ENCODE data around the gene HERC5.
"Not testable (repeated sequence)": the region's sequence is repeated elsewhere in the genome, so short reads cannot be mapped to it uniquely, and the experiment has no call there.

HERC5 gene

DNA sequence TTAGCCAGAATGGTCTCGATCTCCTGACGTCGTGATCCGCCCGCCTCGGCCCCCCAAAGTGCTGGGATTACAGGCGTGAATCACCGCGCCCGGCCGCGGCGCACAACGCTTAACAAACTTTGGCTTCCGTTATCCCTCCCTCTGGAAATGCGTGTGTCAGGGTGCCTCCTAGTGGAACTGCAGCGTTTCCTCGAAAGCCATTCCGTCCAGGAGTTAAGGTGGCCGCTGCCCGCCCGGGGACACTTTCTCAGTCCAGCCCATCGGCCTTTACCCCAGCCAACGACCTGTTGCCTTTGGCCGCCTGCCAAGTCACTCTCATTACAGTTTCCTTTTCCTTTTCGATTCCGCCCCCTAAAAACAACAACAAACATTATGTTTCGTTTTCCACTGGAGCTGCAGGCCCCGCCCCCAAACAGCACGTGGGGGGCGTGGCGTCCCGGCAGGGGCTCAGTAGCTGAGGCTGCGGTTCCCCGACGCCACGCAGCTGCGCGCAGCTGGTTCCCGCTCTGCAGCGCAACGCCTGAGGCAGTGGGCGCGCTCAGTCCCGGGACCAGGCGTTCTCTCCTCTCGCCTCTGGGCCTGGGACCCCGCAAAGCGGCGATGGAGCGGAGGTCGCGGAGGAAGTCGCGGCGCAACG, at the start of gene HERC5:
Gene HERC5, plus strand, starts transcription at position 450 of the 637 bp plus-strand sequence. Its CDS starts 151 bp downstream, at position 601.
- peak; percentile 89 for DNase-seq

DNA sequence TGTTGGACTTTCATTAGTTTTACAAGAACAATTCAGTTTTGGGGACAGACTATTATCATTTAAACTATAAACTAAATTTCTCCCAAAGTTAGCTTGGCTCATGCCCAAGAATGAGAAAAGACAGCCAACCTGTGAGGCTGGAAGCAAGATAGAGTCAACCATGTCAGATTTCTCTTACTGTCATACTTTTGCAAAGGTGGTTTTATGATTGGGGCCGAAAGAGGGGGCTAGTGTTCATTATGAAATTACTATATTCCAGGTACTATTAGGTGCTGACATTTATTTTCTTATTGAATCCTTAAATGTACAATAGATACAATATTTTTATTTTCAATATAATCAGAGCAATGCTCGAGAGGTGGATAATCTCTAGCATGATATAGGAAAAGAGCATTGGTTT, 47.7 kb upstream of the HERC5 start:
- no peak for DNase-seq

DNA sequence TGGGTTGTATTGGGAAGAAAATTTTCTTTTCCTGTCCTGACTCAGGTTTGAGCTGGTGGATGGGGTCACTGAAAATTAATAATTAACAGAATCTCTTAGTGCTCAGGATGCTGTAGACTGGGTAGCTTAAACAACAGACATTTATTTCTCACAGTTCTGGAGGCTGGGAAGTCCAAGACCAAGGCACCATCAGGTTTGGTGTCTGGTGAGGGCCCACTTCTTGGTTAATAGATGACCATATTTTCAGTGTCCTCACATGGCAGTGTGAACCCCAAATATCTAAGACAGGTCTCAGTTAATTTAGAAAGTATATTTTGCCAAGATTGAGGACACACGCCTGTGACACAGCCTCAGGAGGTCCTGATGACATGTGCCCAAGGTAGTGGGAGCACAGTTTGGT, 47.1 kb upstream of the HERC5 start:
- no peak for DNase-seq

DNA sequence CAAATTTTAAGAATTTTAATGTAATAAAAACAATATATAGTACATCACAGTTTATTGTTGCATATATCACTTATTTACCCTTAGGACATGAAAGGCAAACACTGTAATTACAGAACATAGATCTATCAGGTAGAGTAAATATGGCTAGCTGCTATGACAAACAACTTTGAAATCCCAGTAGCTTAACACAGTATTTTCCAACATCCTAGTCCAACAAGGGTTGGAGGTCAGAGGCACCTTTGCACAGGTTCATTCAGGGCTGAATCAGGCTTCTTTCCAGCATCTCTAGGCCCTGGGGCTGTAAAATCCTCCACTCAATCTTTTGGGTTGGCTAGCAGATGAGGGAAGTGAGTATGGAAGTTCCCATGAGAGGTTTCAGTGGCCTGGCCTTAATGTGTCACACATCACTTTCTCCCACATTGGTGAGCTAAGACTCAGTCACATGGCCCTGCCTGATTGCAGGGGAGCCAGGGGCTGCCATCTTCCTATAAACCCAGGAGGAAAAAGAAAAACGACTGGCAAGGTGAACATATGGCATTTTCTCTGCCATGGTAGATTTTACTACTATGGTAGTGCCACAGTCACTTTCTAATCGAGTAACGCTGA, 45.3 kb upstream of the HERC5 start:
- DNase-seq = peak; percentile 8

DNA sequence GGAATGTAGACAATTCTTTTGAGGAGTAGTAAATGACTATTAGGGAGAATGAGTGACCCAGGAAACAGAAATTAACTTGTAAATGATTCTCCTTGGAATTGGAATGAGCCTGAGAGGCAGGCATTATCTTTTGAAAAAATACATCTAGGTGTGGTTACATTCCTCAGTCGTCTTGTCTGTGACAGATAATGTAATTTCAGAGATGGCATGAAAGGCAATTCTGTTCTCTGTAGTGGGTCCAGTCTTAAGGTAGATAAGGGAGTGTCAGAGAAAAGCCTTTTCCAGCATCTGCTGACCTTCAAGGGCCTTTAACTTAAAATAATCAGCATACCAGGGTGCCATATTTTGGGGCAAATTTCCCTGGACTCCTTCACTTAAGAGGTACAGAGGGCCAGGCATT, 43.1 kb upstream of the HERC5 start:
- no peak for DNase-seq

DNA sequence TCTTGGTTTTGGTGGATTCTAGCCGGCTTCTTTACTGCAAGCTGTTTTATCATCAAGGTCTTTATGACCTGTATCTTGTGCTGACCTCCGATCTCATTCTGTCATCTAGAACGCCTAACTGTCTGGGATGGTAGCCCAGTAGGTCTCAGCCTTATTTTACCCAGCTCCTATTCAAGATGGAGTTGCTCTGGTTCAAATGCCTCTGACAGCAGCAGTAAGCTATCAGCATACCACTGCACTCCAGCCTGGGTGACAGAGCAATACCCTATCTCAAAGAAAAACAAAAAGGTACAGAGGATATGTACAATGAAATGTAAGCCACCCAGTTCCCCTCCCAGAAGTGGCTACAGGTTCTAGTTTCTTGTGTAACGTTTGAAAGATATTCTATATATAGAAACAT, 42.2 kb upstream of the HERC5 start:
- DNase-seq = no peak

DNA sequence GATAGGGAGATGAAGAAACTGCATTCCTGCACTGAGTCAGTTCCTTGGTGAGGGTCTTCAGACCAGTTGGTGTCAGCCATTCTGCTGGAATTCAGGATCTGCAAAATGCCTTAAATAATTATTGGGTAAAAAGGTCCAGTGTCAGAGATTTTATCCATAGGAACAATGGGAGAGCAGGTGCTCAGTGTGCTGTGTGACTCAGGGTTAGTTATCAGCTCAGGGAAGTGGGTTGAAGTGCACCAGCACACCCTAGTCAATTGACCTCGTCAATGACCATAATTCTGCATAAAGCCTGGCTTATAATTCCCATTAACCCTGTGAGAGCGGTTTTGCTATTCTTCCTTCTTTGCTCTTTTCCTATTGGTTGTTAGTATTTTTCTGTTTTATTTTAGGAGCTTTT, 40.9 kb upstream of the HERC5 start:
- no peak for DNase-seq

DNA sequence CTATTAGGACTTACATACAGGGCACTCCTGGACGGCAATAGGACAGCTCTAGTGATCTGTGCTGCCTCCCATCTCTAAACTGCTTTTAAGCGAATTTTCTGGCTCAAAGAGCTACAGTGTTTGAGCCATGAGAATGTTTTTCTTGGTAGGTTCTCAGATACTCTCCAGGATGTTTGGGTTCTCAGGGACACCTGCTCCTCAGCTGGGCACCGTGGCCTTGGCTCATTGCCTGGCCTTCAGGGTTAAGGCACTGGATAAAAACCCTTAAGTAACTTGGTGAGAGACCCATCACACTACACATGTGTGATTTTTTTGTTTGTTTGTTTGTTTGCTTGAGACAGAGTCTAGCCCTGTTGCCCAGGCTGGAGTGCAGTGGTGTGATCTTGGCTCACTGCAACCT, 38.5 kb upstream of the HERC5 start:
- DNase-seq = no peak

DNA sequence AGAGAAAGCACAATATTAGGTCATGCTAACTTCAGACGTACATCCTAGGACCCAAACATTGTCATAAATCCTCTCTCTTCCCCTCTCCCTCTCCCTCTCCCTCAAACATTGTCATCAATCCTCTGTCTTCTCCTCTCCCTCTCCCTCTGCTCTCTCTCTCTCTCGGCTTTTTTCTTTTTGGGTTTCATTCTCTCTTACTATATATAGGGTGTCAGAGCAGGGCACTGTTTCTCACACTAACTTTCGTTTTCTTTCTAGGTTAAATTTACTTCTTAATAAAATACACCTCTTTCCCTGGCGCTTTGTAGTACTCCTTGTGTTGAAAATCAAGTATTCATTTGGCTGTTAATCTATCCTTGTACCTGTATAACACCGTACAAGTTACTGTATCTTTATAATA, 37.0 kb upstream of the HERC5 start:
- no peak for DNase-seq

DNA sequence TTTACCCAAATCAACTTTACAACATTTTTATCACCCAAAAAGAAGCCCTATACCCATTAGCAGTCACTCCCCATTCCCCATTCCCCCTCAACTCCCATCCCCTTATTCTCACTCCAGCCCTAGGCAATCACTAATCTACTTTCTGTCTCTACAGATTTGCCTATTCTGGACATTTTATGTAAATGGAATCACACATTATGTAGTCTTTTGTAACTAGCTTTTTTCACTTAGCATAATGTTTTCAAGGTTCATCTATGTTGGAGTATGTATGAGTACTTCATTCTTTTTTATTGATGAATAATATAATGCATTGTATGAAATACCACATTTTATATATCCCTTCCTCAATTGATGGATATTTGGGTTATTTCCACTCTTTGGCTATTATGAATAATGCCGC, 36.1 kb upstream of the HERC5 start:
- no peak for DNase-seq

DNA sequence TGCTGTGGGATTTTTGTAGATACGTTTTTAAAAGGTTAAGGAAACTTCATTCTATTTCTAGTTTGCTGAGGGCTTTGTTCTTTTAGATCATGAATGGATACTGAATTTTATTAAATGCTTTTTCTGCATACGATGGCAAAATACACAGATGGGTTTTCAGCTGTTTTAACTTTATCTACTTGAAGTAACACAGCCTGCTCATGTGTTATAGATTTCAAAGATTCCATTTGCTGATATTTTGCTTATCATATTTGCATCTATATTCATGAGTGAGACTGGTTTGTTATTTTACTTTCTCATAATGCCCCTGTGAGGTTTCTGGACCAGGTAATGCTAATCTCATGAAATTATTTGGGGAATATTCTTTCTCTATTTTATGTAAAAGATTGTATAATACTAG, 34.5 kb upstream of the HERC5 start:
- DNase-seq = no peak

DNA sequence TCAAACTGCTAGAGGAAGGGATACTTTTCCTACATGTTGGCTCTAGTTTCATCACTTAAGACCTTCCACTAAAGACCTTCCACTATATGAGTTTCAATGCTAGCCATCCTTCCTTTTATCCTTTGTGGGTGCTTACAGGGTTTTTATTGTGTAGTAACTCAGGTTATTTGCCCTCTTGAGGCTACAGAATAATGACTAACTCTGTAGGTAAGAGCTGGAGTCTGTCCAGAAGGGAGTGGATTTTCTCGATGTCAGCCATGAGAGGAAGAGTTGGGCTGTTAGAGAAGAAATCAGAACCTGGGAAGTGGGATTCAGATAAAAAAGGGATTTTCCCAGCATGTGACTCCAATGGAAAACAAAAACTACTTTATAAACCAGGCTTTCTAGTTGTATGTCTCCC, 27.5 kb upstream of the HERC5 start:
- no peak for DNase-seq

DNA sequence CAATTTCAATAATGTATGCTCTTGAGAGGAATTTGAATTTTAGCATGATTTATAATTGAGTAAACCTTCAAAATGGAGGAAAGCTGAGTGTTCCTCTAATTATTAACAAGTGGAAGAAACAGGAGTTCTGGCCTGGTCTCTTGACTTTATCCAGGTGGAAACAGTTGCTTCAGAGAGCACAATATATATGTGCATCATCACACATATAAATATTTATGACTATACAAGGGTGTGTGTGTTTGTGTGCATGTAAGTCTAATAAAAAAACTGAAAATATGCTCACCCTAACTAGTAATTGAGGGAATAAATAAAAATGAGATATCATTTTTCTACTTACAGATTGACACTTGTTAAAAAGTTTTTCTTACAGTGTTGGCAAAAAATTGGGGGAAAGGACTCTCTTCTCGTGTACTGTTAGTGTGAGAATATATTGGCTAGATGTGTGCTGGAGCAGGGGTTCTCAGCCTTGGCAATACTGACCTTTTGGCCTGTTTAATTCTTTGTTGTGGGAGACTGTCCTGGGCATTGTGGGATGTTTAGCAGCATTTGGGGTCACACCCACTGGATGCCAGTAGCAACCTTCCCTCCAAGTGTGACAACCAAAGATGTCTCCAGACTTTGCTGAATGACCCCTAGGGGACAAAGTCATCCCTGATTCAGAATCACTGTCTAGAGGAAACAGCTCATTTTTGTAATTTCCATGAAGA, 20.8 kb upstream of the HERC5 start:
- DNase-seq = no peak

DNA sequence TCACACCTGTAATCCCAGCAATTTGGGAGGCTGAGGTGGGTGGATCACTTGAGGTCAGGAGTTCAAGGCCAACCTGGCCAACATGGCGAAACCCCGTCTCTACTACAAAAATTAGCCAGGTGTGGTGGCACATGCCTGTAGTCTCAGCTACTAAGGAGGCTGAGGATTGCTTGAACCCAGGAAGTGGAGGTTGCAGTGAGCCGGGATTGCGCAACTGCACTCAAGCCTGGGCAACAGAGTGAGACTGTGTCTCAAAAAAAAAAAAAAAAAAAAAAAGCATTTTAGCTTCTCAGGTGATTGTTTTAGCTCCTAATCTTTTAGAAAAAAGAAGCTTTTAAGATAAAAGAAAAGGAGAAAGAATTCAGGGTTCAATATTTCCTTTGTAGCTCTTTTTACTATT, 19.0 kb upstream of the HERC5 start:
- not testable (repeated sequence) for DNase-seq

DNA sequence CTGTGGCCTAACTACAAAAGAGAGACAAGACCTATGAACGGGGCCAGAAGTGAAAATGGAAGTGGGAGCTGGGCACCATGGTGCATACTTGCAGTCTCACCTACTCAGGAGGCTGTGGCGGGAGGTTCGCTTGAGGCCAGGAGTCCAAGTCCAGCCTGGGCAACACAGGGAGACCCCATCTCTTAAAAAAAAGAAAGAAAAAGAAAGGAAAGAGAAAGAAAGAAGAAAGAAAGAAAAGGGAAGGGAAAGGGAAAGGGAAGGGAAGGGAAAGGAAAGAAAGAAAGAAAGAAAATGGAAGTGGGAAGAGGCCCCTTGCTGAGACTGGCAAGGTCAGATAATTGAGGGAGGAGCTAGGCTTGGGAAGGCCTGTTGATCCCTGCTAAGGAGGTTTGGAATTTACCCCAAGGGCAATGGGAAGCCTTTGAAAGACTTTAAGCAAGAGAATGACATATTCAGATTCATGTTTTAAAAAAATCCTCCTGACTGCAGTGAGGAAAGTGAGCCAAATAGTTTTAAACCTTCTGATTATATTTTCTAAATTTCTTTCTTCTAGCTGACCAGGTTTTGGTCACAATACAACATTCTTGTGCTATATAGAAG, 17.7 kb upstream of the HERC5 start:
- DNase-seq = no peak

DNA sequence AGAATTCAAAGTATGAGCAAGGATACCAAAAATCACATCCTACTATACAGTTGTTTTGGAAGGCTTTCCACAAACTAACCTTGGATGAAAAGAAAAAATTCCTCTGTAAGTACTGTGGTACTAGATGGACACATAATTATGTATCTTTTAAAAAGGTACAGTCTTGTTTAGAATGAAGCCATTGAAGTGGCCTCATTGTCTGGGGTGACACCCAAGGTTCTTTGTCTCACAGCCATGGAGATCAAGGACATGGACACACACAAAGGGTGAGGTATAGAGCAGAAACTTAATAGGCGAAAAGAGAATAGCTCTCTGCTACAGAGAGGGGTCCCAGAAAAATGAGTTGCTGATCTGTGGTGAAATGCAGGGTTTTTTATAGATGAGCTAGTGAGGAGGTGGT, 16.8 kb upstream of the HERC5 start:
- no peak for DNase-seq

DNA sequence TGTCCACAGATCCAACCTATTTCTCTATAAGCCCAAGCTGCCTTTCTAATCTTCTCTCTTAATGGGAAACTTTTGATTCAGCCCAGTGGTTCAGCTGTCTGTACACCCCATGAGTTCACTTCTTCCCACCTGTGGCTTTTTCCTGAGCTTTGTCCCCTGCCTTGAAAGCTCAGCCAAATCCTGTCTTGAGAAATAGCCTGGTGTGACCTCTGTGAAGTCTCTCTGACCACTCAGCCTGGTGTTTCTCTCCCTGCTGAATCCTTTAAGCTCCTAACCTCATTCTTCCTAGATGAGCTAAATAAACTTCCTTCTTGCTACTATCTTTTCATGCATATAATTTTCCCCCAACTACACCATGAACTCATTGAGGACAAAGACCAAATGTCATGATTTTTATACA, 15.2 kb upstream of the HERC5 start:
- no peak for DNase-seq

DNA sequence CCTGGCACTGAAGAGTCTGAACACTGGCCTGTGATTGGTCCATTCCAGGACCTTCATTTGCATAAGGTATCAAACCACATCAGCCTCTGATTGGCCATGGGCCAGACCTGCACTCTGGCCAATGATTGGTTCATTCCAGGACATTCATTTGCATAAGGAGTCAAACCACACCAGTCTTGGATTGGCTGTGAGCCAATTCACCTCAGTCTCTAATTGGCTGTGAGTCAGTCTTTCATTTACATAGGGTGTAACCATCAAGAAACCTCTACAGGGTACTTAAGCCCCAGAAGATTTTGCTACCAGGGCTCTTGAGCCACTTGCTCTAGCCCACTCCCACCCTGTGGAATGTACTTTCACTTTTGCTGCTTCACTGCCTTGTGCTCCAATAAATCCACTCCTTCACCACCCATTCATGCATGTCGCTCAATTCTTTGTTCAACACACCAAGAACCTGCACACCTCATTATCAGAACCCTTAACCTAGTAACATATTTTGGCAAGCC, 14.2 kb upstream of the HERC5 start:
- no peak for DNase-seq

DNA sequence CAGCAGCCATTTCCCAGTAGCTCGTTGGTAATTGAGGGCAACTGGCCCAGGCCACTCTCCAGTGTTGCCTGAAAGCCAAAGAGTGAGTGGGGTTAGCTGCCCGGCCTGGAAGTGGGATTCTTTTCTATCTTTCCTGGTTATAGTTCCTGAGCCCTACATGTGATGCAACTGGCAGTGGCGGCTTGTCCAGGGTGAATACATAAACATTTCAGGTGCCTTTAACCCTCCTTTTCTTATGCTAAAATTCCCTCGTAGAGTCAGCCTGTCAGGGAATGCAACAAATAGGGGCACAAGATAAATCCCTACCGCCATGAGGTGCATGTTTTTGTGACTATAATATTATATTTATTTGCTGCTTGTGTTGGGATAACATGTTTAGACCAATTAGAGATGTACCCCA, 13.4 kb upstream of the HERC5 start:
- DNase-seq = no peak

DNA sequence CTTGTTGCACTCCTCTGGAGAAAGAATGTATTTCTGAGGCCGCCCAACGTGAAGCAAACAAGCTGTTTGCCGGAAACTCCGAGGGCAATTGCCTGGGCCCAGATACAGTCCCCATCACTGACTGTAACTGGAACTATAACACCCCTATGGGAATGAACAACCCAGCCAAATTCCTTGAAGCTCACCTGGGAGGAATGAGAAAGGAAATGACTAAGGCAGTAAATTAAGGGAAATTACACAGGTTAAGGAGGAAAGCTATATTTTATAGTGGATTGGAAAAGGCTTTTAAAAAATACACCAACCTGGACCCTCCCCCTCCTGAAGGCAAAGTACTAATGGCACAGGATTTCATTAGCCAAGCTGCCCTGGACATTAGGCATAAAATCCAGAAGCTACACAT, 11.7 kb upstream of the HERC5 start:
- no peak for DNase-seq

DNA sequence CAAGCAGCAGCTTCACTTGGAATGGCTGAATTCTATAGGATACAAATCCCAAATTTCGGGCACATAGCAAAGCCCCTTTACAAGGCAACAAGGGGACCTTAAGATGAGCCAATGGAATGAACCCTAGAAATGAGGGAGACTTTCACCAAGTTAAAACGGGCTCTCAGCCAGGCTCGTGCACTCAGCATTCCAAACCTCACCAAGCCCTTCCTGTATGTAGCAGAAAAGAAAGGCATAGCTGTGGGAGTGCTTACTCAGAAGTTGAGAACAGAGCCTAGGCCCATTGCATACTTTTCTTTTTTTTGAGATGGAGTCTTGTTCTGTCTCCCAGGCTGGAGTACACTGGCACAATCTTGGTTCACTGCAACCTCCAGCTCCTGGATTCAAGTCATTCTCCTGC, 10.8 kb upstream of the HERC5 start:
- no peak for DNase-seq

DNA sequence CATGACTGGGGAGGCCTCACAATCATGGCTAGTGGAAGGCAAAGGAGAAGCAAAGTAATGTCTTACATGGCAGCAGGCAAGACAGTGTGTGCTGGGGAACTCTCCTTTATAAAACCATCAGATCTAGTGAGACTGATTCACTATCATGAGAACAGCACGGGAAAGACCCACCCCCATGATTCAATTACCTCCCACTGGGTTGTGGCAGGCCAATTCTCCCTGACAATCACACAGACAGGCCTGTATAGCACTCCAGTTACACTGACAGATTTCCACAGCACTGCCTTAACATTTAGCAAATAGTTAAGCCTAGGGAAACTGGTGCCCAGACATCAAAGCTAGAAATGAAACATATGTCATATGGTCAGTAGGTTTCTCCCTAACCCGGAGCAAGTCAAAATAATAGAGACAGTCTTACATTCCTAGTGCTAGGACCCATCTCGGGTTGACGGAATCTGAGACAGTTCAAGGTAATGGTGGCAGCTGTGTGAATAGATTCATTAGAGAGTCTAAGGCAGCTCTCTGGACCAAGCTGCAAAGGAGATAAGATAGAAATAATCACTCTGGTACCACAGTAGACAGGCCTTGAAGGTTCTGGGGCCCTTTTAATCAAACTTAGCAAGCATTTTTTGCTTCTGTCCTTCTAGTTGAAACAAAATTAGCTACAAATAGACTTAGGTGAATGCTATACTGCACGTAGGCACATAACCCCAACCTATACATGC, 9.4 kb upstream of the HERC5 start:
- no peak for DNase-seq

DNA sequence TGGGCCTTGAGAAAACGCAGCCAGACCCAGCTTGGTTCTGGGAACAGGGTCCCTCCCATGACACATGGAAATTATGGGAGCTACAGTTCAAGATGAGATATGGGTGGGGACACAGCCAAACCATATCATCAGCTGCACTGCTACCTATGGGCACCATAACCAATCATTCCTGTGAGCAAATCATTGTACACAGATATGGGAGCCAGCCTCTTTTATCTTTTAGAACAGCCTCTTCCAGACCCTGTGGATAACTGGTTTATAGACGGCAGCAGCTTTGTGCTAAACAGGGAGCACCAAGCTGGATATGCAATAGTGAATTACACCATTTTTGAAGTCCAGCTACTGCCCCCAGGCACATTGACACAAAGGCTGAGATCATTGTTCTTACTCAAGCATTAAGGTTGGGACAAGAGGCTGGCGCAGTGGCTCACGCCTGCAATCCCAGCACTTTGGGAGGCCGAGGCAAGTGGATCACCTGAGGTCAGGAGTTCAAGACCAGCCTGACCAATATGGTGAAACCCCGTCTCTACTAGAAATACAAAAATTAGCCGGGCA, 8.6 kb upstream of the HERC5 start:
- DNase-seq = not testable (repeated sequence)
